NCI-H2081 treated with DMSO at 0.1 percent for 48 hours (cell line): ENCODE measurements around the gene TREM1.
A peak's percentile ranks its signal among the peaks of the same experiment; 100 is the strongest.
"Not testable (repeated sequence)": the region's sequence is repeated elsewhere in the genome, so short reads cannot be mapped to it uniquely, and the experiment has no call there.

Experiments
- DNase-seq: peaks from one replicate; lab custom pipeline; 2025; lab: John Stamatoyannopoulos, UW

The TREM1 gene

DNA sequence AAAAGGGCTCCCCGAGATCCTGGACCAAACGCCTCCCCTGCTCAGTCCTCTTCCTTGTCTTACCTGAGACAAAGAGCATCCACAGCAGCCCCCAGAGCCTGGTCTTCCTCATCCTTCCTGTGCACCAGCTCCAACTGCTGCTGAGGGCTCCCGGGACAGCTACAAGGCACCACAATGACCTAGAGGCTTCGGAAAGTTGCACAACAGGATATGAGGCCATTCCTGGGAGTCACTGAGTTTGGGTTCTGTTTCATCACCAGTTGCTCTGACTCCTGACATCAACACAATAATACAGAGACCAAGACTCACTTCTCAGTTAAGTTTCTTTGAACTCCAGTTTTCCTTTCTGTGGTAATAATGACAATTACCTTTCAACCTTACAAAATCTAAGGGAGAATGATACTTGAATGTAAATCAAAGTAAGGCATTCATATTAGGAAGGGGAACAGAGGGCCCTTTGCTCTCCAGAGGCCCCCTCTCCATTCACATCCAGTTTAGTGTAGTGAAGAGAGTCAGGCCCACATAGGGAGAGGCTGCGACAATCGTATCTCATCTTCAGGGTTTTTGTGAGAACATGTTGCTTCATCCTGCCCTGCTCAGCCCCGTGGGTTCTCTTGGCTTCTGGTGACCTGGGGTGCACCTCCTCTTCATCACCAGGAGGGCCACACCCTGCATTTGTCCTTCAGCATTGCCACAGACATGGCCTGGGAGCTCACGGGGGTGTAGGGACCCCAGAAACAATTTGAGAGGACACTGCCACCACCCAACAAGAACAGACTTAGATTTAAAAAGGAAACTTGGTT lies at the start of gene TREM1:
TREM1 (minus strand) TSS at position 139 of the 803 bp plus-strand sequence; CDS start at position 112, 27 bp downstream.
- DNase-seq = no peak

DNA sequence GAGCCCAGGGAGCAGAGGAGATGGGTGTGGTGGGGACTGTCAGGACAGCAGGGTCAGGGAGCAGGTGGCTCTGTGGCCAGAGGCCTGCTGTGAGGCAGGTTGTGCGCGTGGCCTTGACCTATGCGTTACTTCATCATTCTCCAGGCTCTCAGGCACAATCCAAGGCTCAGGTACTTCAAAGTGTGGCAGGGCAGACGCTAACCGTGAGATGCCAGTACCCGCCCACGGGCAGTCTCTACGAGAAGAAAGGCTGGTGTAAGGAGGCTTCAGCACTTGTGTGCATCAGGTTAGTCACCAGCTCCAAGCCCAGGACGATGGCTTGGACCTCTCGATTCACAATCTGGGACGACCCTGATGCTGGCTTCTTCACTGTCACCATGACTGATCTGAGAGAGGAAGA lies 49.5 kb upstream of the TREM1 start:
- DNase-seq = no peak

DNA sequence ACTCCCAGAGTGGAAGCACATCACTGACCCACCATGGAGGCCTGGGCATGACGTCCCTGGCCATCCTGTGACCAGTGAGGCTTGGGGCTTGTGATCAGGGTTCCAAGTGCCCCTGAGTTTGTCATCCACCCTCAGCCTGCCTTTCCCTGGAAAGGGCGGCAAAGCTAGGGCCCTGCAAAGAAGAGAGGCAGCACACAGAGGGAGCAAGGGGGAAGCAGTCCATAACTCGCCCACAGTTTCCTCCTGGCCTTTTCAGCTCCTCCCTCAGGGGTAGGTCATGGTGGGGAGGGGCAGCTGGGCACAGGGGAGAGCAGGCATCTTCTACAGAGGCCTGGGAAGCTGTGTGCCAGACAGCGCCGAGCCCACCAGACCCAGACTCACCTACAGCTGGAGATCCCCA lies 48.8 kb upstream of the TREM1 start, which contains the start of gene NCR2:
NCR2 (plus strand) TSS at position 313 of the 400 bp plus-strand sequence. CDS start 269 bp downstream, outside the sequence.
- no peak for DNase-seq

DNA sequence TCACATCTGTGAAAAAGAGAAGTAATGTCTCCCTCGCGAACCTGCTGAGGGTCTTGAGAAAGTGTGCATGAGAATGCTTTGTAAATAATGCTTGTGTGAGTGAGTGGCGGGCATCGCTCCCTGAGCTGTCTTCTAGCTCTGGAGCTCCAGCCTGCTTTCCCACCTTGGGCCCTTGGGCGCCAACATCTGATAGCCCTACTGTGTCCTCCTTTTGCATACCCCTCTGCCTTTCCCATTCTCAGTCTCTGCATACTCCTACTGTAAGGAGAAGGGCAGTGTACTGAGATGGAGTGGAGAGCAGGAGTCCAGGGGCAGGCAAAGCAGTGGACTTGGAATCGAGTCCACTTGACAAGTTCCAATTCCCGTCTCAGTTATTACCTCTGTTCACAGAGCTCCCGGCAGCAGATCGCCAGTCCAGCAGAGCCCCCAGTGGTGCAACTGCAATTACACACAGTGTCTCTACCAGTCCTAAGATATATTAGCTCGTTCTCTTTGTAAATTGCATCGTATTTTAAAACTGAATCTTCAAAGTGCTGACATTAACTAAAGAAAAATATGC lies 48.1 kb upstream of the TREM1 start:
- DNase-seq = no peak

DNA sequence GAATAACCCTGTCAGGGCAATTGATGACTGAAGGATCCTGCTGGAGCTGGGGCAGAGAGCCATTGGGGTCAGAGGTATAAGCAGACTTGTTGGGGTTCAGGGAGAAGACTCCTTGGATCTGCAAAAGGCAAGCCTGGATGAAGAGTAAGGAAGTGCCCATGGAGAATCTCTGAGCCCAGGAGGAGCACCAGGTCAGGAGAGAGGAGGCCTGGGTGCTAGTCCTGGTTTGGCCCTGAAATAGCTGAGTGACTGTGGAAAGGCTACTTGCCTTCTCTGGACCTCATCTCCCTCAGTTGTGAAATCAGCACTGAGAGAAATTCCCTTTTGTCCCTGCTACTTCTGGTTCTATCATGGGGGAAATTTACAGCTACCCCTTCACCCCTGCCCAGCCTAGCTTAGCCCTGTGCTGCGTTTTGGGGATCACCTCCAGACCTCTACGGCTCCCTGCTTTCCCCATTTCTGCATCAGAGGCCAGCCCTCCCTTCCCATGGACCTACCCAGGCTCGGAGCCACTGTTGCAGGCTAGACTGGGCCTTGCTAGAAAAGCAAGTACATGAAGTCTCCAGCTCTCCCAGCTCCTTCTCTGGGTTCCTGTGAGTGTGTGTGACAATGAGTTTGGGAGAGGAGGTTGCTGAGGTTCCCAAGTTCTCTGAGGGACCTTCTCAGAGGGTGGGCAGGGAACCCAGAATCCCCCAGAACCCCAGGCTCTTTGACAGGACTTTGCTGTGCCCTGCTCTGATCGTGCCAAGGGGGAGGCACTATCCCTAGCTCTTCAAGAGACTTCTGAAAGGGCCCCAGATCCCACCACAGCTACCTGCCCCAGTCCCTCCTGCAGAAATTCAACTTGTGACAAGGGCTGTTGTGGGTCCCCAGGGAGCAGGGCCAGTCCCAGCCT lies 46.6 kb upstream of the TREM1 start:
- no peak for DNase-seq

DNA sequence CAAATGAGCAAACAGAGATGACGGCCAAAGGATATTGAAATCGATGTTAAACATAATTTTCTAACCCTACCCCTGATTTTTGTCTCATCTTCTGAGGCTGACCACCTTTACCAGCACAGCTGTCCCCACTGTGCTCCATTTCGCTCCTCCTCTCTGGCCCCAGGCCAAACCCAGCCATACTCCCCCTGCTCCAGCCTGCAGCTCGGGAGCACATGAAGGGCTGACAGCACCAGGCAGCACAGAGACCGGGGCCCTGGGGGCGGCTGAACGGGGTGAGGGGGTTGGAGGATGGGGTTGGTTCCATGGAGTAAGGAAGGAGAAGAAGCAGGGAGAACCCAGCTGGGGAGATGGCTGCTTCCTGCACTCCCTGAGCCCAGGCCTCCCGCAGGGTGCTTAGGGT lies 45.8 kb upstream of the TREM1 start:
- no peak for DNase-seq

DNA sequence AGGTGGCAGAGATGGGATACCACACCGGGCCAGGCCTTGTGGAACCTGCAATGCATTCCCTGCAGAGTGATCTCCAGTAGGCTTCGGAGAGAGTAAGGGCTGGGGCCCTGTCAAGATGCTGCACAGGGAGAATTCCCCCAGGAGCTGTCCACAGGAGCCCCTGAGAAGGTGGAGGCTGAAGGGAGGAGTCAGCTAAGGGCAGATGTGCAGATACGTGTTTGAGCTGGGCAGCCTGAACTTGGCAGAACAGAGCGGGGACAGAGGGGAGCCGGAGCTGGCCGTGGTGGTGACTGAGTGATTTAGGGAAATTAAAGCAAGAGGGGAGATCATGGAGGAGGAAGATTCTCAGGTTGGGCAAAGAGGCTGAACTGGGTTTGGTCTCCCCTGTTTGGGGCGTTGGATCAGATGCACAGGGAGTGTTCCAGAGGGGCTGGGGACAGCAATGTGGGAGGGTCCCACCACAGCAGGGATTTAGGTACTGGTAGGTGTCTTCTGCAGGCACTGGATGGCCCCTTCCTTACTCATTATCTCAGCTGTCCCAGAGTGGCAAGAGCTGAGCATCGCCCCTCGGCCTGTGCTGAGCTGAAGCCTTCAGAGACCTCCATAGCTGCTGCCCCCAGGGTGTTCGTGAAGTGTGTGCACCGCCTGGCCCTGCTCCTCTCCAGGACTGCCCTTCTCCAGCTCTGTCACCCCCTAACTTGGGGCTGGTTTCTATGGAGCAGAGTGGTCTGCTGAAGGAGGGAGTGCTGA lies 45.1 kb upstream of the TREM1 start:
- DNase-seq = no peak

DNA sequence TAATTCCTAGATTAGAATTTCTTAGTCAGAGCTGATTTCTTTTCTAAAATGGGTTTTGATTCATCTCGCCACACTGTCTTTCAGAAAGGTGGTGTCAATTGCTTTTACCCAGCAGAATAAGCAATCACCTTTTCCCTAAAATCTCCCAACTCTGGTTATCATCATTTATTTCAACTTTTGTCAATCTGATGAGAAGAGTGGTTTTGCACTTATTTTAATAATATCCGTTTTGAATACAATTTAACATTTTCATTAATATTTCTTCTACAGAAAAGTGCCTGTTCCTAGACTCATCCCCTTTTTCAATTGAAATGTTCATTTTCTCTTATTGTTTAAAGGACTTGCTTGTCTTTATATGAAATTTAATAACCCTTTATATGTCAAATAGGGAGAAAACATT lies 40.7 kb upstream of the TREM1 start:
- no peak for DNase-seq

DNA sequence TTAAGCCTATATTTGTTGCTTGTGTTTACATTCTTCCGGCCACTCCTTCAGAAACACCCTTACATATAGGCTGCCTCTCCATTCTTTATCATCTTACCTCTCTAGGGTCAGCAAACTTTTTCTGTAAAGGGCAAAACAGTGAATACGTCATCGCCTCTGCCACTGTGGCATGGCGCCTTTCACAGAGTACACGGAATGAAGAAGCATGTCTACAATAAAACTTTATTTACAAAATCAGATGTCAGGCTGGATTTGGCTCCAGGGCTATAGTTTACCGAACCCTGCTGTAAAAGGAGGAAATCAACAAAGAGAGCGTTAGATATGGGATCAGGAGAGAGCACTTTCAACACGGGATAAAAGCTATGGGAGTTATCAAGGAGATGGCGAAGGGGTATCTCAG lies 39.6 kb upstream of the TREM1 start:
- DNase-seq = no peak

DNA sequence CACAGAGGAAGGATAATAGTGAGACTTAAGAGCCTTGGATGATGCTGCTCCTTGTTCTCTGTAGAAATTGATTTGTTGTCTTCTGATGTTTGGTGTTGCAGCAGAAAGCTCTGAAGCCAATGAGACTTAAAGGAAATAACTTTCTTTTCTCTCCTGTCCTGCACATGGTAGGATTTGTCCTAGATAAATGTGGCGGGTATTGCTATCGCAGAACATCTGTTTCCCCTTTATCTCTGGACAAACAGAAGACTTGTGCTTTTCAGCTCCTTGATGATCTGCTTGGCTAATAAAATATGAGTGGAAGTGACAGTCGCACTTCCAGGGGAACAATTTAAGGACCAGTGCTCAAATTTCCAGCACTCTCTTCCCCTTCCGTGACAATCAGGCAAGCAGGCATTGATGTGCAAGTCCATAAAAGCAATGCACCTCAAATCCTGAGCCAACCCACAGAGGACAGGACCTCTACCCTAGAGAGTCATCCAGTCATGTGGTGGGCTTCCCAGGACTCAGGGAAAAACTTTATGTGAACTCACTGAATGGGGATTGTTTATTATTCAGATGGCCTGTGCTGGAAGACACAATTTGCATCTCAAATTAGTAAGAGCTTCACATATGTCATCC lies 39.1 kb upstream of the TREM1 start:
- no peak for DNase-seq

DNA sequence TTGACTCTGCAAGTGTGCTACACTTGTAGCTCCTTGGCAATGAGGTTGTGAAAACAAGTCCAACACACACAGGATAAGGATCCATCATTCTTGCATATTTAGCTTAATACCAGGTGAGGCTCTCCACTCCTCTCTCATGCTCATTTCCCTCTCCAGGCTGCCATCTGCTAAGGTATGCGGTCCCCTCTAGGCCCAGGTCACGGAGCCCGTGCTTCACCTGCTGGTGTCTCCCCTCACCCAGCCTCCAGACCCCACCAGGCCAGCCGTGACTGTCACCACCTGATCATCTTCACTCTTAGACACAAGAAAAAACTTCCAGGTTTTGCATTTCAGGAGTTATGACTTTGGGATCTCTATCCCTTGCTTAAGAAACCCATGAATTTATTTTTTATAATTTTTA lies 34.7 kb upstream of the TREM1 start:
- DNase-seq = no peak

DNA sequence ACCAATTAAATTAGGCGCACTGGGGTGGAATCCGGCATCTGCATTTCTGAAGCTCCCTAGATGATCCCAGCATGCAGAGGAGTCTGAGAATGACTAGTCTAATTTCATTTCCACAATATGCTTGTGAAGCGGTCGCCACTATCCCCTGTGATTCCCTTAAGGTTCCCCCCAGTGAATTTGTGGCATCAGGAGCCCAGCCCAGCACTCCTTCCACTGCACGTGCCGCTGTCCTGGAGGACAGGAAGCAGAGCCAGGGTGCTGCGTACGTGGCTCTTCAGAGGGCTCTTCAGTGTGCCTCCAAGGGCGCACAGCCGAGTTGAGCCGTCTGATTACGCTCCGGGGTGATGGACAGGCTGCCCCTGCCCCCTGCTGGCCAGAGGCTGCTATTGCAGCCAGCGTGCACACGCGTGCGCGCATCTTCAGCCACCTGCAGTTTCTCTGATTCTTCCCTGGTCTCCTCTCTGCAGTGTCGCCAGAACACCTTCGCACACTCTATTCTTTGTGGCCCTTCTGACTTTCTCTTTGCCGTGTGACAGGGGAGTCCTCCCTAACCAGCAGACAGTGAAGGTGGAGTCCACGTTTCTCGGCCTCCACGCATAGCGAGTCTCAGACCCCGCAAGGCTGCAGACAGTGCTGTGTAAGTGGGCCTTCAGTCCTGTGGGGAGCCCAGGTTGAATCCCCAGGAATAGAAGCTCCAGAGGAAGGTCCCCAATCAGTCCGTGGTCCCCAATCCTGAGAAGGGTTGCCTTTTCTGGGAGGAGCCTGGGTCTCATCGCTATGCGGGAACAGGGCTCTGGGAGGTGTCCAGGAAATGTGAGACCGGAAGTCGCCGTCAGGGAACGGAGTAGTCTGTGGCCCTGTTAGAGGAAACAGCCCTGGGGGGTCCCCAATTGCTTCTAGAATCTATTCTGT lies 32.4 kb upstream of the TREM1 start:
- peak; percentile 53 for DNase-seq

DNA sequence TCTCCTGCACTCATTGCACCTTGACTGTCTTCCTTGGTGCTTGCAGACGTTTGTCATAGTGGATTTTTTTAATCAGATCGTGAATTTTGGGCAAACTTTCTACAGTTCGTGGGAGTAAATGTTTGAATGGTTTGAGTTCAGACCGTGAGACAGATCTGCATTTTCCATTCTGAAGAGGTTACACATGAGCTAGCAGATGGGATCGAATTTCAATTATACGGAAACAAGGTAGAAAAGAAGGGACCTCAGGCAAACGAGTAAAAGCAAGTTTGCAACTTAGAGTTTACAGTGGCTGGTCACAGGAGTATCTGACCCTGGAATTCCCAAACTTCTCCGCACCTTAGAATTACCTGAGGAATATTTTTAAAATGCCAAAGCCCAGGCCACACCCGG lies 31.8 kb upstream of the TREM1 start:
- no peak for DNase-seq

DNA sequence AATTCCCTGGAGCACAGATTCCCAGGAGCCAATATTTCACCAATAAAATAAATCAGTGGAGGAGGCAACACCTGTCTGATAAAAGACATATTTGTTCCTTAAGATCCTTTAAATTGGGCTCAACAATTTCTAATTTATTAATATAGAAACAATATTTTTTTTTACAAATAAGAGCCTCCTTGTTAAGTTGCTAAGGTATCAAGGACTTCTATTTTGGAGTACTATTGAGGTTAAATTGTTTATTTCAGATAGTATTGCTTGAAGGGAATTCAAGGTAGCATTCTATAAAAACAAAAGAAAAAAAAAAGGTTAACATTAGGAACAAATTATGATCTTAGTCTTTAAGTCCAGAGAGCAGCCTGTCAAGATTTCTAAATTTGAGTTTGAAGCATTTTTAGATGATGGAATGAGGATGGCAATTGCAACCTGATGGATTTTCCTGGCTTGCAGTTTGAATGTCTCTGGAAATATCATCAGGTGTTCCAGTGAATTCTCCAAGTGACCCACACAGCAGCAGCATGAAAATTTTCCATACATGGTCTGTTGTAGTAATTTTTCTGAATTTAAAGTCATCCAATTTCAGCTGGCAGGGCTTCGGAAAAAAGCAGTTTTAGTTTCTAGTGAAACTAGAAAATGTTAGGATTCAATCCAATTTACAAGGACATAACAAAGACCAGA lies 29.6 kb upstream of the TREM1 start:
- no peak for DNase-seq

DNA sequence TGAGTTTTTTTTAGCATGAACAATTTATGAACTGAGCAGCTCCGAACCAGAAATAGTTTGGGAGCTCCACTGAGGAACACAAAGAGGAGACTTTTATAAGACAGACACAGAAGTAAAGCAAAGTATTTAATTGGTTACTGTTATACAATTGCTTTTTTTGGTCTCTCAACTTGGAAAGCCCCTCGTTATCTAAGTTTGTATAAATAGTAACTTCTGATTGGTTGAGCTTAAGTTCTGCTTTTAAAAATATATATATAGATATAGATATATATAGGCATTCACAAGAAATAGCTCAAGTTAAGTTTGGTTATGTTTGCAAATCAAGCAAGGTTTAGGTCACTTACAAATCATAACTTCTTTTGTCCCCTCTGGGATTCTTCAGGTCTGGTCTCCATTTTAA lies 28.7 kb upstream of the TREM1 start:
- DNase-seq = no peak

DNA sequence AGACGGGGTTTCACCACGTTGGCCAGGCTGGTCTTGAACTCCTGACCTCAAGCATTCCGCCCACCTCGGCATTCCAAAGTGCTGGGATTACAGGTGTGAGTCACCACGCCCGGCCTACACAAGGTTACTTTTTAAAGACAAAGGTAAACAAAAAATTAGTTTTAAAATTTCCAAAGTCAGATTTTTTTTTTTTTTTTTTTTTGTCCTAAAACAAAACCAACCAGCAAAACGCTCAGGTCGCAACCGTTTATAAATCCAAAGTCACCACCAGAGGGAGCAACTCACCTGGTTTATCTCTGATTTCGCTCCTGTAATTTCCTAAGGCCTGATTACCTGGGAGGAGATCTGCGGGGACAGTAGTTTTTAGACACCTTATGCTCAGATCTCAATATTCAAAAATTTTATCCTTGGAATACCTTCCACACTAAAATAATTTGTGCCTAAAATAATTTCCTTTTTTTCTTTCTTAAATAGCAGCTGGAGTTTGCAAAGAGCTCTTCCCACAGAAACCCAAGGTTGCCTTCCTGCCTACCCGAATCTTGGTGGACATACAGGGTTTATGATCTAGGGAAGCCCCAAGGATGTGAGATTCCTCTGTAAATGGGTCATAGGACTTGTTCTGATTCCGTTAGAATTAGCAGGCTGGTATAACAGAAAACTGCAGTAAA lies 19.8 kb upstream of the TREM1 start:
- no peak for DNase-seq

DNA sequence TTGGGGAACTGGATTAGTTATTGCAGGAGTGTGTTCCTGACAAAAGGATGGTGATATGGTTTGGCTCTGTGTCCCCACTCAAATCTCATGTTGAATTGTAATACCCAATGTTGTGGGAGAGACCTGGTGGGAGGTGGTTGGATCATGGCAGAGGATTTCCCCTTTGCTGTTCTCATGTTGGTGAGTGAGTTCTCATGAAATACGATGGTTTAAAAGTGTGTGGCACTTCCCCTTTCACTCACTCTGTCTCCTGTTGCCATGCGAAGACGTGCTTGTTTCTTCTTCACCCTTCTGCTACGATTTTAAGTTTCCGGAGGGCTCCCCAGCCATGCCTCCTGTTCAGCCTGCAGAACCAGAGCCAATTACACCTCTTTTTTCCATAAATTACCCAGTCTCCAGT lies 16.2 kb upstream of the TREM1 start:
- no peak for DNase-seq

DNA sequence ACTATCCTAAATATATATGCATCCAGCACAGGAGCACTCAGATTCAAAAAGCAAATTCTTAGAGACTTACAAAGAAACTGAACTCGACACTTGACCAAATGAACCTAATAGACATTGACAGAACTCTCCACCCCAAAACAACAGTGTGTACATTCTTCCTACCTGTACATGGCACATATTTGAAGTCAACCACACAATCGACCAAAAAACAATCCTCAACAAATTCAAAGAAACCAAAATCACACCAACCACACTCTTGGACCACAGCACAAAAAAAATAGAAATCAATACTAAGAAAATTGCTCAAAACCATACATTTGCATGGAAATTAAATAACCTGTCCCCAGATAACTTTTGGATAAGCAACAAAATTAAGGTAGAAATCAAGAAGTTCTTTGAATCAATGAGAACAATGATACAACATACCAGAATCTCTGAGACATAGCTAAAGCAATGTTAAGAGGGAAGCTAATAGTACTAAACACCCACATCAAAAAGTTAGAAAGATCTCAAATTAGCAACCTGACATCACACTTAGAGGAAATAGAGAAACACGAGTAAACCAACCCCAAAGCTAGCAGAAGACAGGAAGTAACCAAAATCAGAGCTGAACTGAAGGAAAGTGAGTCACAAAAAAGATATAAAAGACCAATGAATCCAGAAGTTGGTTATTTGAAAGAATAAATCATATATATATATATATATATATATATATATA lies 12.5 kb upstream of the TREM1 start:
- no peak for DNase-seq

DNA sequence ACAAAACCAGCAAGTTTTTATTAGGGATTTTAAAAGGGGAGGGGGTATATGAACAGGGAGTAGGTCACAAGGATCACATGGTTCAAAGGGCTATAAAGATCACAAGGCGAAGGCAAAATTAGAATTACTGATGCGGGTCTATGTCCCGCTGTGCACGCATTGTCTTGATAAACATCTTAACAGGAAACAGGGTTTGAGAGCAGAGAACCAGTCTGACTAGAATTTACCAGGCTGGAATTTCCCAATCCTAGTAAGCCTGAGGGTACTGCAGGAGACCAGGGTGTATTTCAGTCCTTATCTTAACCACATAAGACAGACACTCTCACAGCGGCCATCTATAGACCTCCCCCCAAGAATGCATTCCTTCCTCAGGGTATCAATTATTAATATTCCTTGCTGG lies 10.8 kb upstream of the TREM1 start:
- DNase-seq = not testable (repeated sequence)
